ENCODE data around the gene ADAM12. TPM values are rescaled to one million over a fixed set of nuclear protein-coding genes. Genes with fewer than 3 reads are reported as not detected.

Gene ADAM12
- total RNA-seq, 1 experiment from 2014 or later, result not detected

GRCh38 chr10:126052171-126052570, 336.1 kb downstream of the ADAM12 start:
- no peaks in the 10 kb centered on the region for H3K36me3 ChIP-seq (ENCODE audit: control insufficient read depth in 1 of 2, insufficient read depth in 2 of 2, low read length in 2 of 2)
- no peak overlapping the region for H3K4me2 ChIP-seq (ENCODE audit: low read length)
- no peak for ATAC-seq
- peaks cover 70% of the 10 kb centered on the region for H3K27me3 ChIP-seq (ENCODE audit: insufficient read depth, low read length)
- TF ChIP-seq EZH2 (IDR thresholded peaks at IDR 0.05) (no peak), FOSL1 (IDR thresholded peaks at IDR 0.05; ENCODE audit: low read depth) (no peak)
- H4K20me1 ChIP-seq (ENCODE audit: insufficient read depth), result no peaks in the 10 kb centered on the region
- no peak overlapping the region for H3K27ac ChIP-seq (ENCODE audit: low read depth, low read length)
- ChIA-PET CTCF (no interaction called here), POLR2A (no interaction called here), RAD21 (ENCODE audit: low non-redundant PET in 1 of 2, low total read pairs in 2 of 2, uncharacterized antibody in 2 of 2, unreplicated experiment in 2 of 2) (no interaction called here)
- intact Hi-C loops (cut with micrococcal nuclease), result no loop called here
- no peak overlapping the region for H3K4me3 ChIP-seq (replicated peaks in 1 of 2; ENCODE audit: low read depth in 1 of 2, low read length in 2 of 2)
- BruUV-seq (replicated peaks), result no TSS peak
- no peak for DNase-seq (ENCODE audit: low read depth, low spot score)
- no peak overlapping the region for H3K9ac ChIP-seq (ENCODE audit: low read length)
- H3K79me2 ChIP-seq (ENCODE audit: insufficient read depth, low read length), result no peaks in the 10 kb centered on the region
- H2AFZ ChIP-seq (ENCODE audit: low read depth, low read length, poor library complexity, severe bottlenecking), result no peak overlapping the region
- no peaks in the 10 kb centered on the region for H3K4me1 ChIP-seq (ENCODE audit: control insufficient read depth in 1 of 2, insufficient read depth in 2 of 2, low read length in 2 of 2)
- H3K9me3 ChIP-seq (ENCODE audit: control insufficient read depth in 1 of 2, insufficient read depth in 1 of 2, low read depth in 1 of 2, low read length in 2 of 2), result no peaks in the 10 kb centered on the region
- H3K9me2 ChIP-seq (ENCODE audit: insufficient read depth), result no peaks in the 10 kb centered on the region

DNA sequence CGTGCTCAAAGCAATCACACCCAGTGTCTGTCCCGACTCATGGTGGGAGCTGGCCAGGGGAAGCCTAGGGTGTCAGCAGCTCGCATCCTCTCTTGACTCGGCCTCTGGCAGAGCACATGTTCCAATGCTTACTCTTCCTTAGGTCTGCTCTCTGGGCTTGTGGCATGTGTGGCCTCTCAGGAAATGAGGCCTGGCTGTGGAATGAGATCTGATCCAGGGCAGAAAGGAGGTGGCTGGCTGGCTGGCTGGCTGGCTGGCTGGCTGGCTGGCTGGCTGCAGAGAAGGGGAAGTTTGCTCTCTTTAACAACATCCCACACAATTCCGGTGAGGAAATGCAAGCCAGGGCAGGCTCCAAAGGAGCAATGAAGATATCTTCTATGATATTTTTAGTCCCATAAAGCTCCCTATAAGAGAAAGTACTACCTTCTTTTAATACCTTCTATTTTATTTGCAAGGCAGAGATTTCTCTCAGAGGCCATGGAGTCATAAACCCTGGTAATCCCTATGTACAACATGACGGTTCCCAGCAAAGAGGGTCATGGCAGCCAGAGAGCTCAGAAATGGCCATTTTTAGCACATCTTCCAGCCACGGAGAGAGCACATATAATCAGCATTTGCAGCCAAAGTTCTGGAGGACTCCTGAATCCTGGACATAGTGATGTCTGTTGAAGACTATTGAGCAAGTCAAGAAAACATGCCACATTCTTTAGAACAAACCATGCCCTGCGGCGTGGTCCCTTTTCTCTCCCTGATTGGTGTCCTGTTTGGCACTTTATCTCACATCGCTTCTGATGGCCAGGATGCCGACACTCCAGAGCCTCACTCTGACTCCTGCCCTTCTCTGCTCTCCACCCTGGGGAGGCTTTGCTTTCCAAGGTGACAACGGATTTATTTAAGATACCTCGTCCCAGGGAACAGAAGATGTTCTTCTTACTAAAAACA, 338.2 kb downstream of the ADAM12 start:
- H3K36me3 ChIP-seq (ENCODE audit: control insufficient read depth in 1 of 2, insufficient read depth in 2 of 2, low read length in 2 of 2), result no peaks in the 10 kb centered on the region
- H3K79me2 ChIP-seq (ENCODE audit: insufficient read depth, low read length), result no peaks in the 10 kb centered on the region
- peaks cover 55% of the 10 kb centered on the region for H3K27me3 ChIP-seq (ENCODE audit: insufficient read depth, low read length)
- intact Hi-C loops (cut with micrococcal nuclease), result no loop called here
- H3K27ac ChIP-seq (ENCODE audit: low read depth, low read length), result no peak overlapping the region
- no peak for DNase-seq (ENCODE audit: low read depth, low spot score)
- no peak overlapping the region for H3K4me2 ChIP-seq (ENCODE audit: low read length)
- H3K9me3 ChIP-seq (ENCODE audit: control insufficient read depth in 1 of 2, insufficient read depth in 1 of 2, low read depth in 1 of 2, low read length in 2 of 2), result no peaks in the 10 kb centered on the region
- H3K4me3 ChIP-seq (replicated peaks in 1 of 2; ENCODE audit: low read depth in 1 of 2, low read length in 2 of 2), result no peak overlapping the region
- no peak overlapping the region for H2AFZ ChIP-seq (ENCODE audit: low read depth, low read length, poor library complexity, severe bottlenecking)
- TF ChIP-seq MAX (IDR thresholded peaks at IDR 0.05) (no peak), ZFX (IDR thresholded peaks at IDR 0.05) (no peak), SP1 (IDR thresholded peaks at IDR 0.05; ENCODE audit: low read depth) (no peak), FOSL1 (IDR thresholded peaks at IDR 0.05; ENCODE audit: low read depth) (no peak), JUND (IDR thresholded peaks at IDR 0.05) (no peak), SRF (IDR thresholded peaks at IDR 0.05; ENCODE audit: low read depth) (no peak)
- TF ChIP-seq, protein P1, sequence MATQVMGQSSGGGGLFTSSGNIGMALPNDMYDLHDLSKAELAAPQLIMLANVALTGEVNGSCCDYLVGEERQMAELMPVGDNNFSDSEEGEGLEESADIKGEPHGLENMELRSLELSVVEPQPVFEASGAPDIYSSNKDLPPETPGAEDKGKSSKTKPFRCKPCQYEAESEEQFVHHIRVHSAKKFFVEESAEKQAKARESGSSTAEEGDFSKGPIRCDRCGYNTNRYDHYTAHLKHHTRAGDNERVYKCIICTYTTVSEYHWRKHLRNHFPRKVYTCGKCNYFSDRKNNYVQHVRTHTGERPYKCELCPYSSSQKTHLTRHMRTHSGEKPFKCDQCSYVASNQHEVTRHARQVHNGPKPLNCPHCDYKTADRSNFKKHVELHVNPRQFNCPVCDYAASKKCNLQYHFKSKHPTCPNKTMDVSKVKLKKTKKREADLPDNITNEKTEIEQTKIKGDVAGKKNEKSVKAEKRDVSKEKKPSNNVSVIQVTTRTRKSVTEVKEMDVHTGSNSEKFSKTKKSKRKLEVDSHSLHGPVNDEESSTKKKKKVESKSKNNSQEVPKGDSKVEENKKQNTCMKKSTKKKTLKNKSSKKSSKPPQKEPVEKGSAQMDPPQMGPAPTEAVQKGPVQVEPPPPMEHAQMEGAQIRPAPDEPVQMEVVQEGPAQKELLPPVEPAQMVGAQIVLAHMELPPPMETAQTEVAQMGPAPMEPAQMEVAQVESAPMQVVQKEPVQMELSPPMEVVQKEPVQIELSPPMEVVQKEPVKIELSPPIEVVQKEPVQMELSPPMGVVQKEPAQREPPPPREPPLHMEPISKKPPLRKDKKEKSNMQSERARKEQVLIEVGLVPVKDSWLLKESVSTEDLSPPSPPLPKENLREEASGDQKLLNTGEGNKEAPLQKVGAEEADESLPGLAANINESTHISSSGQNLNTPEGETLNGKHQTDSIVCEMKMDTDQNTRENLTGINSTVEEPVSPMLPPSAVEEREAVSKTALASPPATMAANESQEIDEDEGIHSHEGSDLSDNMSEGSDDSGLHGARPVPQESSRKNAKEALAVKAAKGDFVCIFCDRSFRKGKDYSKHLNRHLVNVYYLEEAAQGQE (IDR thresholded peaks at IDR 0.05; ENCODE audit: low read depth), result no peak
- TF ChIP-seq, protein P2, sequence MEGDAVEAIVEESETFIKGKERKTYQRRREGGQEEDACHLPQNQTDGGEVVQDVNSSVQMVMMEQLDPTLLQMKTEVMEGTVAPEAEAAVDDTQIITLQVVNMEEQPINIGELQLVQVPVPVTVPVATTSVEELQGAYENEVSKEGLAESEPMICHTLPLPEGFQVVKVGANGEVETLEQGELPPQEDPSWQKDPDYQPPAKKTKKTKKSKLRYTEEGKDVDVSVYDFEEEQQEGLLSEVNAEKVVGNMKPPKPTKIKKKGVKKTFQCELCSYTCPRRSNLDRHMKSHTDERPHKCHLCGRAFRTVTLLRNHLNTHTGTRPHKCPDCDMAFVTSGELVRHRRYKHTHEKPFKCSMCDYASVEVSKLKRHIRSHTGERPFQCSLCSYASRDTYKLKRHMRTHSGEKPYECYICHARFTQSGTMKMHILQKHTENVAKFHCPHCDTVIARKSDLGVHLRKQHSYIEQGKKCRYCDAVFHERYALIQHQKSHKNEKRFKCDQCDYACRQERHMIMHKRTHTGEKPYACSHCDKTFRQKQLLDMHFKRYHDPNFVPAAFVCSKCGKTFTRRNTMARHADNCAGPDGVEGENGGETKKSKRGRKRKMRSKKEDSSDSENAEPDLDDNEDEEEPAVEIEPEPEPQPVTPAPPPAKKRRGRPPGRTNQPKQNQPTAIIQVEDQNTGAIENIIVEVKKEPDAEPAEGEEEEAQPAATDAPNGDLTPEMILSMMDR (IDR thresholded peaks at IDR 0.05 in 2 of 3, conservative IDR thresholded peaks at IDR 0.05 in 1 of 3; ENCODE audit: borderline replicate concordance in 1 of 3, insufficient read depth in 1 of 3, low read depth in 2 of 3, low read length in 2 of 3), result no peak
- H3K4me1 ChIP-seq (ENCODE audit: control insufficient read depth in 1 of 2, insufficient read depth in 2 of 2, low read length in 2 of 2), result no peaks in the 10 kb centered on the region
- CTCF ChIA-PET, result no interaction called here
- no peaks in the 10 kb centered on the region for H4K20me1 ChIP-seq (ENCODE audit: insufficient read depth)
- RAD21 ChIA-PET (ENCODE audit: low non-redundant PET in 1 of 2, low total read pairs in 2 of 2, uncharacterized antibody in 2 of 2, unreplicated experiment in 2 of 2), result no interaction called here
- POLR2A ChIA-PET, result no interaction called here
- H3K9ac ChIP-seq (ENCODE audit: low read length), result no peak overlapping the region
- H3K9me2 ChIP-seq (ENCODE audit: insufficient read depth), result no peaks in the 10 kb centered on the region
- no TSS peak for BruUV-seq (replicated peaks)
- no peak for ATAC-seq
